Smooth muscle cell (in vitro differentiated cells): Measurements from ENCODE around the gene HTR6. TPM values are rescaled to one million over a fixed set of nuclear protein-coding genes. Genes with fewer than 3 reads are reported as not detected.

Experiments used
- DNase-seq: peaks from one replicate; lab custom pipeline; 2025; ENCODE audit not compliant: unreplicated experiment; lab: John Stamatoyannopoulos, UW
- H2AFZ ChIP-seq: fragments of 200-600 bp; sonication (generic); 2 replicates; pipeline ENCODE4 v1.6.0; 2016; ENCODE audit warnings: antibody characterized with exemption, low read depth, mild to moderate bottlenecking
- H3F3A ChIP-seq: fragments of 200-600 bp; sonication (generic); 2 replicates; pipeline ENCODE4 v1.6.0; 2017; ENCODE audit warnings: antibody characterized with exemption, low read depth
- H3K27ac ChIP-seq: fragments of 200-600 bp; sonication (generic); 2 replicates; pipeline ENCODE4 v1.5.1; 2016; ENCODE audit warnings: low read depth, mild to moderate bottlenecking
- H3K27me3 ChIP-seq: fragments of 200-600 bp; sonication (generic); 2 replicates; pipeline ENCODE4 v1.6.1; 2016; ENCODE audit warnings: low read depth, mild to moderate bottlenecking
- H3K36me3 ChIP-seq: fragments of 200-600 bp; sonication (generic); 2 replicates; pipeline ENCODE4 v1.5.1; 2016; ENCODE audit warnings: low read depth
- H3K4me1 ChIP-seq: fragments of 200-600 bp; sonication (generic); 2 replicates; pipeline ENCODE4 v1.5.1; 2016; ENCODE audit warnings: low read depth
- H3K4me2 ChIP-seq: fragments of 200-600 bp; sonication (generic); 2 replicates; pipeline ENCODE4 v1.6.0; 2016; ENCODE audit warnings: mild to moderate bottlenecking
- H3K4me3 ChIP-seq: fragments of 200-600 bp; sonication (generic); 2 replicates; pipeline ENCODE4 v1.5.1; 2016; ENCODE audit warnings: mild to moderate bottlenecking
- H3K79me2 ChIP-seq: fragments of 200-600 bp; sonication (generic); 2 replicates; pipeline ENCODE4 v1.6.0; 2016; ENCODE audit warnings: low read depth, mild to moderate bottlenecking
- H3K9ac ChIP-seq: fragments of 200-600 bp; sonication (generic); 2 replicates; pipeline ENCODE4 v1.6.0; 2016; ENCODE audit warnings: low read depth
- H3K9me3 ChIP-seq: fragments of 200-600 bp; sonication (generic); replicated peaks from 2 replicates; pipeline ENCODE4 v1.5.1; 2016; ENCODE audit warnings: low read depth
- H4K20me1 ChIP-seq: fragments of 200-600 bp; sonication (generic); 2 replicates; pipeline ENCODE4 v1.6.0; 2016; ENCODE audit warnings: low read depth
- WGBS: methylation state at CpG from one replicate; pipeline ENCODE4 v1.1.7; 2016; ENCODE audit warnings: low lambda C conversion rate; 5-methylcytosine and 5-hydroxymethylcytosine counted together
- polyA plus RNA-seq: library from polyadenylated mRNA; unstranded; fragments of >200 nt; fragmentation: Nextera tagmentation; extraction: Ambion mirVana; gene quantifications from 2 replicates; pipeline ENCODE4 v1.2.1, GENCODE V29; 2016
- total RNA-seq: library from RNA; depleted of rRNA; stranded (reverse); fragments of >200 nt; gene quantifications from 2 replicates; pipeline ENCODE4 v1.2.3, GENCODE V29; 2014
- TF ChIP-seq, protein P1 (sequence below): fragments of 200-600 bp; sonication (generic); IDR thresholded peaks from 2 replicates; pipeline ENCODE4 v1.5.1; 2017; ENCODE audit warnings: borderline replicate concordance, mild to moderate bottlenecking, antibody characterized with exemption; ENCODE audit not compliant: insufficient read depth, poor library complexity, severe bottlenecking

Gene HTR6
- total and polyA plus RNA-seq, 2 experiments from 2014 or later: not detected

- Histone ChIP-seq H3F3A (no peaks in the 10 kb centered on the region), H4K20me1 (peaks cover 19% of the 10 kb centered on the region), H3K4me2 (peak within 1 kb of the TSS; percentile 93), H3K4me3 (peak within 1 kb of the TSS; percentile 65), H3K27ac (no peak within 1 kb of the TSS), H2AFZ (peak within 1 kb of the TSS; percentile 92), H3K36me3 (no peaks in the 10 kb centered on the region), H3K4me1 (peaks cover 11% of the 10 kb centered on the region), H3K9me3 (no peaks in the 10 kb centered on the region), H3K27me3 (peaks cover 14% of the 10 kb centered on the region), H3K79me2 (no peaks in the 10 kb centered on the region), H3K9ac (peak within 1 kb of the TSS; percentile 47)
- no peak for DNase-seq
- 12% methylated on average over 36 of the region's 90 CpGs for WGBS
- TF ChIP-seq, protein P1, sequence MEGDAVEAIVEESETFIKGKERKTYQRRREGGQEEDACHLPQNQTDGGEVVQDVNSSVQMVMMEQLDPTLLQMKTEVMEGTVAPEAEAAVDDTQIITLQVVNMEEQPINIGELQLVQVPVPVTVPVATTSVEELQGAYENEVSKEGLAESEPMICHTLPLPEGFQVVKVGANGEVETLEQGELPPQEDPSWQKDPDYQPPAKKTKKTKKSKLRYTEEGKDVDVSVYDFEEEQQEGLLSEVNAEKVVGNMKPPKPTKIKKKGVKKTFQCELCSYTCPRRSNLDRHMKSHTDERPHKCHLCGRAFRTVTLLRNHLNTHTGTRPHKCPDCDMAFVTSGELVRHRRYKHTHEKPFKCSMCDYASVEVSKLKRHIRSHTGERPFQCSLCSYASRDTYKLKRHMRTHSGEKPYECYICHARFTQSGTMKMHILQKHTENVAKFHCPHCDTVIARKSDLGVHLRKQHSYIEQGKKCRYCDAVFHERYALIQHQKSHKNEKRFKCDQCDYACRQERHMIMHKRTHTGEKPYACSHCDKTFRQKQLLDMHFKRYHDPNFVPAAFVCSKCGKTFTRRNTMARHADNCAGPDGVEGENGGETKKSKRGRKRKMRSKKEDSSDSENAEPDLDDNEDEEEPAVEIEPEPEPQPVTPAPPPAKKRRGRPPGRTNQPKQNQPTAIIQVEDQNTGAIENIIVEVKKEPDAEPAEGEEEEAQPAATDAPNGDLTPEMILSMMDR: no peak
These were observed 20.9 kb upstream of the HTR6 start, which contains the start of gene NBL1 for GRCh38 chr1:19643602-19644394. Gene NBL1 (plus strand): TSS chr1:19644311. CDS start chr1:19655031, 10,720 bp downstream.

GRCh38 chr1:19644395-19644680 is 20.3 kb upstream of the HTR6 start:
- H3K4me2 ChIP-seq: peak overlapping the region; percentile 93
- 2% methylated on average over 31 of the region's 51 CpGs for WGBS
- TF ChIP-seq, protein P1: no peak
- no peak for DNase-seq
- no peak overlapping the region for H3K27ac ChIP-seq
- peaks cover 19% of the 10 kb centered on the region for H4K20me1 ChIP-seq
- no peaks in the 10 kb centered on the region for H3K36me3 ChIP-seq
- H3K27me3 ChIP-seq: peaks cover 14% of the 10 kb centered on the region
- peak overlapping the region; percentile 47 for H3K9ac ChIP-seq
- H3K9me3 ChIP-seq: no peaks in the 10 kb centered on the region
- H3K4me3 ChIP-seq: peak overlapping the region; percentile 65
- peak overlapping the region; percentile 92 for H2AFZ ChIP-seq
- H3K79me2 ChIP-seq: no peaks in the 10 kb centered on the region
- peaks cover 11% of the 10 kb centered on the region for H3K4me1 ChIP-seq
- no peaks in the 10 kb centered on the region for H3F3A ChIP-seq

- no peak for DNase-seq
- H3K4me1 ChIP-seq: peaks cover 11% of the 10 kb centered on the region
- no peaks in the 10 kb centered on the region for H3K9me3 ChIP-seq
- peaks cover 19% of the 10 kb centered on the region for H4K20me1 ChIP-seq
- H3K79me2 ChIP-seq: no peaks in the 10 kb centered on the region
- TF ChIP-seq, protein P1: no peak
- H3K9ac ChIP-seq: peak overlapping the region; percentile 47
- peak overlapping the region; percentile 92 for H2AFZ ChIP-seq
- H3K27me3 ChIP-seq: peaks cover 14% of the 10 kb centered on the region
- peak overlapping the region; percentile 65 for H3K4me3 ChIP-seq
- whole genome bisulfite sequencing: 2% methylated on average over 41 of the region's 71 CpGs
- no peaks in the 10 kb centered on the region for H3K36me3 ChIP-seq
- no peak overlapping the region for H3K27ac ChIP-seq
- peak overlapping the region; percentile 93 for H3K4me2 ChIP-seq
- H3F3A ChIP-seq: no peaks in the 10 kb centered on the region
These were observed 19.8 kb upstream of the HTR6 start for GRCh38 chr1:19644681-19645410.
